Activated T-cell treated with anti-CD3 and anti-CD28 coated beads, Interleukin-2, amount 50 U/mL, for 24 hours (primary cell): ENCODE measurements around the gene SLC39A2.

ENCODE experiments used
- DNase-seq: peaks from one replicate; pipeline ENCODE4 v3.0.0-alpha.2; 2020
- H3K27ac Mint-ChIP-seq: 2 replicates; pipeline ENCODE4 v1.8.0; 2020; ENCODE audit warnings: mild to moderate bottlenecking, mixed read lengths
- H3K27me3 Mint-ChIP-seq: 2 replicates; pipeline ENCODE4 v1.8.0; 2020; ENCODE audit warnings: mixed read lengths
- H3K36me3 Mint-ChIP-seq: 2 replicates; pipeline ENCODE4 v1.8.0; 2020; ENCODE audit warnings: low read depth, mixed read lengths
- H3K4me1 Mint-ChIP-seq: 2 replicates; pipeline ENCODE4 v1.8.0; 2020; ENCODE audit warnings: low read depth, mixed read lengths
- H3K4me3 Mint-ChIP-seq: 2 replicates; pipeline ENCODE4 v1.8.0; 2020; ENCODE audit warnings: mild to moderate bottlenecking, moderate library complexity, mixed read lengths
- H3K9me3 Mint-ChIP-seq: 2 replicates; pipeline ENCODE4 v1.8.0; 2020; ENCODE audit warnings: mixed read lengths

The SLC39A2 gene

DNA sequence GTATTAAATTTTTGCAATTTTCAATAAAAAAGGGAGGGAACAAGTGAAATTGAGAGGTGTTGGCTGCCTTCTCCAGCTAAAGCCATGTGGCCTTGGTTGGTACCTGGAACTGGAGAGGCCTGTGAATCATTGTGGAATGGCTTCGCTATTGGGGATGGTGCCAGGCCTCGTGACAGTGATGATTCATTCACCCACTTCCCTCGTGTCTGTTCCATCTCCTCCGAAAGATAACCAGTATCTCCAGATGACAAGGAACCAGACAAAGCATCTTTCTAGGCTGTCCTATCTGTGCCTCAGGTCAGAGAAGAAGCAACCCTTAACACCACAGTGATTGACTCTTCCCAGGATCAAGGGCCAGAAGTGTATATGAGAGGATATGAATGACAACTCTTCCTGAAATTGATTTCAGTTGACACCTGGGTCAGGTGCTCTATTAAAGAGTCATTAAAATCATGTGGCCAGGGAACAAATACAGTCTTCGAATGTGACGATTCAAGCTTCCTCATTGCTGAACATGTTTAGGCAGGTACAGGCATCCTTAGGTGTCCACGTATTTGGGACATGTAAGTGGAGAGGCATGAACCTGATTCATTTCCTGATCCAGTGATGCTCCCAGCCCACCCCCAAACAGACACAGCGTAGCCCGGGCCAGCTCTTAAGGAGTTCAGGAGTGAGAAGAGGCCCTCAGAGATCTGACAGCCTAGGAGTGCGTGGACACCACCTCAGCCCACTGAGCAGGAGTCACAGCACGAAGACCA lies 42.8 kb downstream of the SLC39A2 start, which contains the start of gene RNASE7:
TSS of gene RNASE7 (plus strand) at position 687 of the 758 bp plus-strand sequence. CDS start 631 bp downstream, outside the sequence.
- Mint-ChIP-seq H3K4me1 (peaks cover 7% of the 10 kb centered on the region), H3K4me3 (no peak within 1 kb of the TSS), H3K27me3 (peaks cover 10% of the 10 kb centered on the region), H3K36me3 (no peaks in the 10 kb centered on the region), H3K27ac (no peak within 1 kb of the TSS), H3K9me3 (no peaks in the 10 kb centered on the region)
- DNase-seq = no peak

DNA sequence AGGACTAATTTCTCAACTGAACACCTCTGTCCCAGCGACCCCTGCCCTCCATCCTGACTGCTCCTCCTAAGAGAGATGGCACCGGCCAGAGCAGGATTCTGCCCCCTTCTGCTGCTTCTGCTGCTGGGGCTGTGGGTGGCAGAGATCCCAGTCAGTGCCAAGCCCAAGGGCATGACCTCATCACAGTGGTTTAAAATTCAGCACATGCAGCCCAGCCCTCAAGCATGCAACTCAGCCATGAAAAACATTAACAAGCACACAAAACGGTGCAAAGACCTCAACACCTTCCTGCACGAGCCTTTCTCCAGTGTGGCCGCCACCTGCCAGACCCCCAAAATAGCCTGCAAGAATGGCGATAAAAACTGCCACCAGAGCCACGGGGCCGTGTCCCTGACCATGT lies 43.8 kb downstream of the SLC39A2 start:
- peaks cover 7% of the 10 kb centered on the region for H3K4me1 Mint-ChIP-seq
- no peak overlapping the region for H3K27ac Mint-ChIP-seq
- no peaks in the 10 kb centered on the region for H3K9me3 Mint-ChIP-seq
- no peak for DNase-seq
- peaks cover 13% of the 10 kb centered on the region for H3K27me3 Mint-ChIP-seq
- H3K4me3 Mint-ChIP-seq = no peak overlapping the region
- H3K36me3 Mint-ChIP-seq = no peaks in the 10 kb centered on the region

GRCh38 chr14:21043387-21043973 lies 44.4 kb downstream of the SLC39A2 start:
- no peak overlapping the region for H3K27ac Mint-ChIP-seq
- H3K27me3 Mint-ChIP-seq = peaks cover 16% of the 10 kb centered on the region
- DNase-seq = no peak
- no peak overlapping the region for H3K4me3 Mint-ChIP-seq
- no peaks in the 10 kb centered on the region for H3K36me3 Mint-ChIP-seq
- H3K9me3 Mint-ChIP-seq = no peaks in the 10 kb centered on the region
- peaks cover 7% of the 10 kb centered on the region for H3K4me1 Mint-ChIP-seq

GRCh38 chr14:21043974-21044618 lies 45.0 kb downstream of the SLC39A2 start:
- Mint-ChIP-seq H3K4me1 (peaks cover 7% of the 10 kb centered on the region), H3K27me3 (peaks cover 17% of the 10 kb centered on the region), H3K27ac (no peak overlapping the region), H3K9me3 (no peaks in the 10 kb centered on the region), H3K4me3 (no peak overlapping the region), H3K36me3 (no peaks in the 10 kb centered on the region)
- no peak for DNase-seq

DNA sequence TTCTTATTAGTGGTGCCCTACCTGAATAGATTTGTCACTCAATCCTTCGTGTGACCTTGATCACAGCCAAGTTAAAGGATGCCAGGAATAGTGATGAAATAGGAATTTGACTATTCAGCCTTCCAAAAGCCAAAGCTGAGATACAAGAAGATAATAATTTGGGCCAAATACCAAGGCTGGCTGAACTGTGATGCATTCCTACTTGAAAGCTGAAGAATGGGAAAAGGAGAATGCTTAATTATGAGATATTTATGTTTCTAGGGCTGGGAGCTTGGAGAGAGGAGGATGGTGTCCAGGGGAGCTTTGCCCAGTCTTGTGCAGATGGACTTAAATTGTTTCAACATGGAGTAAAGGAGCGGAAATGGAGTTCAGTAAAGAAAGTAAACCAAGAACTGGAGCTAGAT lies 48.3 kb downstream of the SLC39A2 start:
- H3K27ac Mint-ChIP-seq = no peak overlapping the region
- peaks cover 7% of the 10 kb centered on the region for H3K4me1 Mint-ChIP-seq
- H3K9me3 Mint-ChIP-seq = no peaks in the 10 kb centered on the region
- no peak for DNase-seq
- H3K4me3 Mint-ChIP-seq = no peak overlapping the region
- no peaks in the 10 kb centered on the region for H3K36me3 Mint-ChIP-seq
- peaks cover 27% of the 10 kb centered on the region for H3K27me3 Mint-ChIP-seq

DNA sequence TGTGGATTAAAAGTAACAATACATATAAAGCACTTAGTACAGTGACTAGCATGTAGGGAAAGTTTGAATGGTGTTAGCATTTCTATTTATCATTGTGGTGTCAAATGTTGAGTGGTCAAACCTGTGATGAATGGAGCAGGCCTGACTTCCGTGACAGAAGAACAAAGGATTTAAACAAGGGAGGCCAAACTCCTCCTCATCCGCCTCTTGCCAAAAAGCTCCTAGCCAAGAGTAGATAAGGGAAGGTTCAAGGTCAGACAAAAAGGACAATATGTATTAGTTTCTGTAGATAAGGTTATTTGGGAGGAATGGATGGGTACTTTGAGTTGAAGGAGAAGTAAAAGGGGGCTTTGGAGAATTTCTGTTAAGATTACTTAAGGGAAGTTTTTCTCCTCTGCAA lies 49.5 kb downstream of the SLC39A2 start:
- Mint-ChIP-seq H3K27me3 (peaks cover 19% of the 10 kb centered on the region), H3K4me3 (no peak overlapping the region), H3K4me1 (peaks cover 7% of the 10 kb centered on the region), H3K27ac (no peak overlapping the region), H3K9me3 (no peaks in the 10 kb centered on the region), H3K36me3 (no peaks in the 10 kb centered on the region)
- no peak for DNase-seq

GRCh38 chr14:21049271-21049673 lies 50.2 kb downstream of the SLC39A2 start:
- Mint-ChIP-seq H3K9me3 (no peaks in the 10 kb centered on the region), H3K36me3 (no peaks in the 10 kb centered on the region), H3K4me3 (no peak overlapping the region), H3K4me1 (peaks cover 7% of the 10 kb centered on the region), H3K27me3 (peaks cover 19% of the 10 kb centered on the region), H3K27ac (no peak overlapping the region)
- no peak for DNase-seq

DNA sequence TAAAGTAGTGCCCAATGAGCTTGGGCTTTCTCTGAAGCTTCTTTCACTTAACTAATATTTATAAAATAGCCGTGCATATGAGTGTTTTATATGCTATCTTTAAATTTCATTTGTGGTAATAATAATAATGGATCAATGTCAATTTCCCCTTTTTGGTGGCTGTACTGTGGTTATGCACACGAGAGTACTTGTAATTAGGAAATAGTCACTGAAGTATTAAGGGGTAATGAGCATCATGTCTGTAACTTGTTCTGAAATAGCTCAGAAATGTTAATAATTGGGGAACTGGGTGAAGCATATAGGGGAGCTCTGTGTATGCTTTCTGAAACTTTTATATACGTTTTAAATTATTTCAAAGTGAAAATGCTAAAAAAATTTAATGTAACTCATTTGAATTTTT lies 51.5 kb downstream of the SLC39A2 start:
- peaks cover 3% of the 10 kb centered on the region for H3K4me1 Mint-ChIP-seq
- DNase-seq = no peak
- H3K27ac Mint-ChIP-seq = no peak overlapping the region
- no peak overlapping the region for H3K4me3 Mint-ChIP-seq
- no peaks in the 10 kb centered on the region for H3K36me3 Mint-ChIP-seq
- no peaks in the 10 kb centered on the region for H3K9me3 Mint-ChIP-seq
- peaks cover 16% of the 10 kb centered on the region for H3K27me3 Mint-ChIP-seq
